Retinal pigment epithelial cell (primary cell): ENCODE data around the gene ARIH2.

Experiments used
- DNase-seq: peaks from one replicate; pipeline ENCODE4 v3.0.0-alpha.2; 2010; ENCODE audit warnings: low read depth
- H3K4me3 ChIP-seq: 2 replicates; pipeline ENCODE4 v1.5.1; 2011; ENCODE audit warnings: mild to moderate bottlenecking, low read length, control low read depth, moderate library complexity
- TF ChIP-seq, protein P1 (sequence below): conservative IDR thresholded peaks from 2 replicates; pipeline ENCODE4 v1.5.1; 2011; ENCODE audit warnings: low read depth, low read length, control low read depth, inconsistent platforms

ARIH2 gene

DNA sequence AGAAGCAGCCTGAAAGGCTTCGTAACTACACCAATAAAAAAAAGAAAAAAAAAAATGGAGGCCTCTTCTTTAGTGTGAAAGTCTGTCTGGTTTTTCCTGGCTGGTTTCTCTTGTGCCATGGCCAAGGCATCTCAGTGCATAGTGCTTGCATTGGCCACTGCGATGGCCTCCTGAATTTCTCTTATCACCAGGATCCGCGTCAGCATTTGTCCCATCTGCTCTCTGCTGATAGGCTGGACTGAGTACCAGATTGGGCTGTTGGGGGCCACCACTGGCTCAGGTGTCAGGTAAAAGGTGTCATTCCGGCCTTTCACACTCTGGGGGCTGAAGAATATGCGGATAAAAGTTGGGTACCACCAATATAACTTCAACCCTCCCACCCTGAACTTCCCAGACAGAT, 111.7 kb downstream of the ARIH2 start:
- H3K4me3 ChIP-seq: no peak overlapping the region
- no peak for DNase-seq
- TF ChIP-seq, protein P1, sequence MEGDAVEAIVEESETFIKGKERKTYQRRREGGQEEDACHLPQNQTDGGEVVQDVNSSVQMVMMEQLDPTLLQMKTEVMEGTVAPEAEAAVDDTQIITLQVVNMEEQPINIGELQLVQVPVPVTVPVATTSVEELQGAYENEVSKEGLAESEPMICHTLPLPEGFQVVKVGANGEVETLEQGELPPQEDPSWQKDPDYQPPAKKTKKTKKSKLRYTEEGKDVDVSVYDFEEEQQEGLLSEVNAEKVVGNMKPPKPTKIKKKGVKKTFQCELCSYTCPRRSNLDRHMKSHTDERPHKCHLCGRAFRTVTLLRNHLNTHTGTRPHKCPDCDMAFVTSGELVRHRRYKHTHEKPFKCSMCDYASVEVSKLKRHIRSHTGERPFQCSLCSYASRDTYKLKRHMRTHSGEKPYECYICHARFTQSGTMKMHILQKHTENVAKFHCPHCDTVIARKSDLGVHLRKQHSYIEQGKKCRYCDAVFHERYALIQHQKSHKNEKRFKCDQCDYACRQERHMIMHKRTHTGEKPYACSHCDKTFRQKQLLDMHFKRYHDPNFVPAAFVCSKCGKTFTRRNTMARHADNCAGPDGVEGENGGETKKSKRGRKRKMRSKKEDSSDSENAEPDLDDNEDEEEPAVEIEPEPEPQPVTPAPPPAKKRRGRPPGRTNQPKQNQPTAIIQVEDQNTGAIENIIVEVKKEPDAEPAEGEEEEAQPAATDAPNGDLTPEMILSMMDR: no peak

DNA sequence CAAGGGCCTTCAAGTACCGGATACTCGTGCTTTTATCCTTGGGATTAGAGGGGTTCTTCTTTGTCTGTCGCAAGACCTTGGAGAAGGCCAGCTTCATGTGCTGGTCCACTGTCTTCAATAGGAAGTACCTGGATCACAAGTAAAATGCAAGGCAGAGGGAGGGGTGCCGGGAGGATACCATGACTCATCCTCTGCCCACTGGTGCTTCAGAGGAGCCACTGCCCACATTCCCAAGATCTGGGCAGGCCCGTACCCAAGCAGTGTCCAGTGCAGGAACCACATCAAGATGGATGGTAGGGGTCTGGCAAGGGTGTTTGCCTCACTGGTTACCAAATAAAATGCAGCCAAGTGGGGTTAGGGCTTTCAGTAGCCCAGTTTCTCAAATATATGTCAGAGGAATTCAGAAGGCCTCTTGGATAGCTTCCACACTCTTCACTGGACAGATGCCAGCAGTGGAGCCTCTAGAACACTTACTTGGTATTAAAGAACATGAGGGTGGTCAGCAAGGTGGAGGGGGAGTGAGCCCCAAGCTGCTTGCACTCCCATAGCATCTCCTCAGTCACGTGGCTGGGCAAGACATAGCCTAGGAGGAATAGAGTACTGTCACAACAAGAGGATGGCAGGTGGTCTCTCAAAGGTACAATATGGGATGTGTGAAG, 114.1 kb downstream of the ARIH2 start:
- TF ChIP-seq, protein P1: no peak
- no peak overlapping the region for H3K4me3 ChIP-seq
- no peak for DNase-seq

DNA sequence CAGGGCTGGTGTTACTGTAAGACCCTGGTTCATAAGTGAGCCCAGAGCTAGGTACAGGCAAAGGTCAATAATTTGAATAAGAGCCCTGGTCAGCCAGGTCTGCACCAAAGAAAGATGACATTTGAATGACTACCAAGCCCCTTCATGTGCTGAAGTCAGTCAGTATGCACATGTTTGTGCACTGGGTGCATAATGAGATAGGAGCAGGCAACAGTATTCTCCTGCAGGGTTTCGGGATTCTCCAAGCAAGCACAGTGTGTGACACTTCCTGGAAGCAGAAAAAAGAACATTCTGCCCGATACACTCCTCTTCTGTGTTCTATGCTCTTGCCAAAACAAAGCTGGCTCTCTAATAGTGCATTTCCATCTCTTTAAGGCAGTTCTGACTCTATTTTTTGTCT, 116.0 kb downstream of the ARIH2 start:
- no peak for DNase-seq
- TF ChIP-seq, protein P1: no peak
- no peak overlapping the region for H3K4me3 ChIP-seq

DNA sequence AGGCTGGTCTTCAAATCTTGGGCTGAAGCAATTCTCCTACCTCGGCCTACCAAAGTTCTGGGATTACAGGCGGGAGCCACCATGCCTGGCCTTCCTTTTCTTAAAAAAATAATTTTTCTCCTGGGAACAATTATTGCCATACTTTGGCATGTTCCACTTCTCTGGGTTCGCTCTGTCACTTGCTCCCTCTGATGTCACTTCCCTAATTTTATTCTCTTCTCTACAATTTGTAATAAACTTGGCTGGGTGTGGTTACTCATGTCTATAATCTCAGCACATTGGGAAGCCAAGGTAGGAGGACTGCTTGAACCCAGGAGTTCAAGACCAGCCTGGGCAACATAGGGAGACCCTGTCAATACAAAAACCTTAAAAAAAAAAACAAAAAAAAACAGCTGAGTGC, 116.6 kb downstream of the ARIH2 start:
- DNase-seq: no peak
- TF ChIP-seq, protein P1: no peak

More for the DNA sequence above, 116.6 kb downstream of the ARIH2 start:
- no peak overlapping the region for H3K4me3 ChIP-seq
